ENCODE measurements around the gene SERTM1. TPM values are rescaled to one million over a fixed set of nuclear protein-coding genes. Genes with fewer than 3 reads are reported as not detected.

The SERTM1 gene
- total RNA-seq, 4 donors from 2014 or later, result not detected

GRCh38 chr13:36650611-36651010 is 23.2 kb upstream of the SERTM1 start:
- Histone ChIP-seq H3K27ac (no peak overlapping the region), H3K36me3 (no peaks in the 10 kb centered on the region), H3K27me3 (no peaks in the 10 kb centered on the region), H3K4me3 (no peak overlapping the region), H3K4me1 (no peaks in the 10 kb centered on the region), H3K9me3 (no peaks in the 10 kb centered on the region)
- intact Hi-C loops (cut with DNase I), result no loop called here
- 92 to 93% methylated on average over 1 of the region's 1 CpG for WGBS, 2 donors
- TF ChIP-seq POLR2A (IDR thresholded peaks at IDR 0.05) (no peak), CTCF (IDR thresholded peaks at IDR 0.05) (no peak)
- DNase-seq, result no peak

GRCh38 chr13:36665630-36666029 is 8.2 kb upstream of the SERTM1 start:
- Histone ChIP-seq H3K4me1 (no peaks in the 10 kb centered on the region), H3K27me3 (no peaks in the 10 kb centered on the region), H3K36me3 (no peaks in the 10 kb centered on the region), H3K27ac (no peak overlapping the region), H3K4me3 (no peak overlapping the region), H3K9me3 (no peaks in the 10 kb centered on the region)
- TF ChIP-seq CTCF (IDR thresholded peaks at IDR 0.05) (no peak), POLR2A (IDR thresholded peaks at IDR 0.05) (no peak)
- no peak for DNase-seq
- intact Hi-C loops (cut with DNase I), result no loop called here
- WGBS, 2 donors, result 74 to 77% methylated on average over 3 of the region's 3 CpGs

- no peak for DNase-seq
Observed at GRCh38 chr13:36666477-36667229, 7.2 kb upstream of the SERTM1 start.

GRCh38 chr13:36668316-36668715 is 5.5 kb upstream of the SERTM1 start:
- DNase-seq, result no peak
- WGBS, 2 donors, result 59 to 63% methylated on average over 2 of the region's 2 CpGs
- intact Hi-C loops (cut with DNase I), result no loop called here
- Histone ChIP-seq H3K9me3 (no peaks in the 10 kb centered on the region), H3K4me3 (no peak overlapping the region), H3K4me1 (peaks cover 0 to under 1% (median 0%) of the 10 kb centered on the region in 3 donors), H3K27me3 (peaks cover 0 to 18% (median 0%) of the 10 kb centered on the region in 4 donors), H3K27ac (no peak overlapping the region), H3K36me3 (no peaks in the 10 kb centered on the region)
- TF ChIP-seq POLR2A (IDR thresholded peaks at IDR 0.05) (no peak), CTCF (IDR thresholded peaks at IDR 0.05) (no peak)

More at GRCh38 chr13:36666477-36667229, 7.2 kb upstream of the SERTM1 start:
- TF ChIP-seq POLR2A (IDR thresholded peaks at IDR 0.05) (no peak), CTCF (IDR thresholded peaks at IDR 0.05) (no peak)
- 44 to 50% methylated on average over 9 of the region's 9 CpGs for WGBS, 2 donors
- no peaks in the 10 kb centered on the region for H3K9me3 ChIP-seq
- H3K36me3 ChIP-seq, result no peaks in the 10 kb centered on the region
- intact Hi-C loops (cut with DNase I), result no loop called here
- no peak overlapping the region for H3K27ac ChIP-seq
- peaks cover 0 to 1% (median 0%) of the 10 kb centered on the region in 4 donors for H3K27me3 ChIP-seq
- H3K4me3 ChIP-seq, result no peak overlapping the region
- H3K4me1 ChIP-seq, result no peaks in the 10 kb centered on the region

- H3K4me3 ChIP-seq, result no peak overlapping the region
Observed at GRCh38 chr13:36673352-36673751, 468 bp upstream of the SERTM1 start.

More at GRCh38 chr13:36673352-36673751, 468 bp upstream of the SERTM1 start:
- TF ChIP-seq POLR2A (IDR thresholded peaks at IDR 0.05) (no peak), CTCF (IDR thresholded peaks at IDR 0.05) (no peak)
- DNase-seq, result no peak
- no peak overlapping the region for H3K27ac ChIP-seq
- H3K27me3 ChIP-seq, result peaks cover 0 to 58% (median 4%) of the 10 kb centered on the region in 4 donors
- intact Hi-C loops (cut with DNase I), result no loop called here
- peaks cover 0 to 13% (median 8%) of the 10 kb centered on the region in 3 donors for H3K4me1 ChIP-seq
- H3K36me3 ChIP-seq, result no peaks in the 10 kb centered on the region
- WGBS, 2 donors, result 39 to 72% methylated on average over 7 to 11 of the region's 11 CpGs
- H3K9me3 ChIP-seq, result no peaks in the 10 kb centered on the region
